Central memory CD8-positive, alpha-beta T cell (primary cell): ENCODE data around the gene RPS21.

ENCODE experiments used
- ATAC-seq: fragments of 150-1000 bp; cut with Tn5 transposase; replicated peaks from 2 replicates; pipeline ENCODE4 v1.10.0; 2022; ENCODE audit warnings: mild to moderate bottlenecking, moderate FRiP score, moderate number of reproducible peaks; ENCODE audit not compliant: poor library complexity, severe bottlenecking; ENCODE audit errors: extremely low read depth
- DNase-seq, 2 donors: peaks; one replicate each; pipeline ENCODE4 v3.0.0; 2021; ENCODE audit warnings: low spot score in 2 of 2
- H3K27ac Mint-ChIP-seq: one replicate; pipeline ENCODE4 v1.8.0; 2022; ENCODE audit warnings: low read depth, mild to moderate bottlenecking, moderate library complexity, mixed read lengths
- H3K27me3 Mint-ChIP-seq: one replicate; pipeline ENCODE4 v1.8.0; 2022; ENCODE audit warnings: mixed read lengths
- H3K36me3 Mint-ChIP-seq: one replicate; pipeline ENCODE4 v1.8.0; 2022; ENCODE audit warnings: mild to moderate bottlenecking, moderate library complexity, mixed read lengths; ENCODE audit not compliant: insufficient read depth
- H3K4me1 Mint-ChIP-seq: one replicate; pipeline ENCODE4 v1.8.0; 2022; ENCODE audit warnings: mixed read lengths
- H3K4me3 Mint-ChIP-seq: one replicate; pipeline ENCODE4 v1.8.0; 2022; ENCODE audit warnings: mild to moderate bottlenecking, moderate library complexity, mixed read lengths
- H3K9me3 Mint-ChIP-seq: one replicate; pipeline ENCODE4 v1.8.0; 2022; ENCODE audit warnings: mixed read lengths

Gene RPS21

GRCh38 chr20:62356589-62357186 lies 30.2 kb upstream of the RPS21 start:
- Mint-ChIP-seq H3K9me3 (no peaks in the 10 kb centered on the region), H3K27me3 (no peaks in the 10 kb centered on the region)

GRCh38 chr20:62357187-62357667 lies 29.7 kb upstream of the RPS21 start:
- H3K4me1 Mint-ChIP-seq: no peaks in the 10 kb centered on the region
- H3K9me3 Mint-ChIP-seq: no peaks in the 10 kb centered on the region
- no peak for DNase-seq
- no peaks in the 10 kb centered on the region for H3K27me3 Mint-ChIP-seq
- no peak for ATAC-seq
- H3K4me3 Mint-ChIP-seq: no peak overlapping the region
- no peak overlapping the region for H3K27ac Mint-ChIP-seq
- no peaks in the 10 kb centered on the region for H3K36me3 Mint-ChIP-seq

More at GRCh38 chr20:62356589-62357186, 30.2 kb upstream of the RPS21 start:
- DNase-seq: no peak
- Mint-ChIP-seq H3K4me1 (no peaks in the 10 kb centered on the region), H3K36me3 (no peaks in the 10 kb centered on the region), H3K27ac (no peak overlapping the region), H3K4me3 (no peak overlapping the region)
- ATAC-seq: no peak

DNA sequence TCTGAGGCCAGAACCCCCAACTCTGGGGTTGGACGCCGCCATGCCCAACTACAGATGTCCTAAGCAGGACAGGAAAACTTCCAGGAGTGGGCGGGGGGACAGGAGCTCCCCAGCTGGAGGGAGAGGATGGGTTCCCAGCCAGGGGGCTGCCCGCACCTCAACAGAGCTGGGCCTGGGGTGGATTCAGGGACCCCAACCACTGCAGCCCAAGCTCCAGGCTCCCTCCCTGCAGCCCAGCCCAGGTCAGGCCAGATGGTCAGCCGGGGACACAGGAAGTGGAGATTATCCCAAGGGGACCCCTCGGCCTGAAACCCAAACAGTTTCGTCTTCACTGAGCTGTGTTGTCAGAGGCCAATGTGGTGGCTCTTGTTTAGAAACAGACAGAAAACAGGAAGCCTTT lies 29.2 kb upstream of the RPS21 start:
- ATAC-seq (no peak), DNase-seq (no peak)
- no peaks in the 10 kb centered on the region for H3K36me3 Mint-ChIP-seq
- H3K9me3 Mint-ChIP-seq: no peaks in the 10 kb centered on the region
- no peak overlapping the region for H3K4me3 Mint-ChIP-seq
- H3K27ac Mint-ChIP-seq: no peak overlapping the region
- no peaks in the 10 kb centered on the region for H3K4me1 Mint-ChIP-seq
- no peaks in the 10 kb centered on the region for H3K27me3 Mint-ChIP-seq

DNA sequence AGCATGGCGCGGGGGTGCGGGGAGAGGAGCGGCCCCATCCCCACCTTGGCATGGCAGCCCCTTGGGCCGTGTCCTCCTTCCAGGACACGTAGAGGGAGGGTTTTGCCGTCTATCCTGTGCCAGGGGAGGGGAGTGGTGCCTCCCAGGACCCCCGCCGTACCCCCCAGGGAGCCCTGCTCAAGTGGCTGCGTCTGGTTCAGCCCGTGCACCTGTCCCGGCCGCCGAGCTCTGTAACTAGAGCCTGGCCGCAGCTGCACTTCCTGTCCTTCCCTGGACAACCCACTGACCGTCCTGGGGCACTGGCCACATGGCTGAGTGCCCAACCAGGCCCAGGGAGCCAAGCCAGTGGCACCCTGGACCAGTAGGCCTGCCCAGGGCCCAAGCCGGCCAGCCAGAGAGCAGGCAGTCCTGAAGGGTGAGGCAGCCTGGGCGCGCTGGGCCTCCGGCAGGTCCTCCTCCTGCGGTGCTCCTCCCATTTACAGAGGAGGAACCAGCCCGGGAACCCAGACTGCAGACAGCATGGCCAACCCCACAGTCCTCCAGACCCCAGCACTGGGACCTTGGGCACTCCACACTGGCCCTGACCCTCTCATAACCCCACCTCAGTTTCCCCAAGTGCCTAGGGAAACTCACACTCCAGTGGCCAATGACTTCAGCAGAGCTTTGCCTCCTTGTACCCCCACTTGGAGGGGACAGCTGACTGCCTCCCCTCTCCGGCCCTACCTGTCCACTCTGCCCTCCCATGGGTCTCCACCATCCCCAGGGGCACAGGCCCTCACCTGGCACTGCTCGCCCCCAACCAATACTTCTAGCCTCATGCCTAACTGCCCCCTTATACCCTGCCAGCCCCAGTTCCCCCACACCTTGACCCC lies 28.5 kb upstream of the RPS21 start:
- Mint-ChIP-seq H3K27ac (no peak overlapping the region), H3K4me3 (no peak overlapping the region), H3K9me3 (no peaks in the 10 kb centered on the region), H3K4me1 (no peaks in the 10 kb centered on the region), H3K27me3 (peaks cover 7% of the 10 kb centered on the region), H3K36me3 (no peaks in the 10 kb centered on the region)
- ATAC-seq (no peak), DNase-seq (no peak)

- H3K4me1 Mint-ChIP-seq: no peaks in the 10 kb centered on the region
- DNase-seq (no peak), ATAC-seq (no peak)
- H3K27ac Mint-ChIP-seq: no peak overlapping the region
- peaks cover 13% of the 10 kb centered on the region for H3K27me3 Mint-ChIP-seq
- H3K4me3 Mint-ChIP-seq: no peak overlapping the region
- no peaks in the 10 kb centered on the region for H3K9me3 Mint-ChIP-seq
- no peaks in the 10 kb centered on the region for H3K36me3 Mint-ChIP-seq
Measured at GRCh38 chr20:62359043-62359490, 27.8 kb upstream of the RPS21 start.

DNA sequence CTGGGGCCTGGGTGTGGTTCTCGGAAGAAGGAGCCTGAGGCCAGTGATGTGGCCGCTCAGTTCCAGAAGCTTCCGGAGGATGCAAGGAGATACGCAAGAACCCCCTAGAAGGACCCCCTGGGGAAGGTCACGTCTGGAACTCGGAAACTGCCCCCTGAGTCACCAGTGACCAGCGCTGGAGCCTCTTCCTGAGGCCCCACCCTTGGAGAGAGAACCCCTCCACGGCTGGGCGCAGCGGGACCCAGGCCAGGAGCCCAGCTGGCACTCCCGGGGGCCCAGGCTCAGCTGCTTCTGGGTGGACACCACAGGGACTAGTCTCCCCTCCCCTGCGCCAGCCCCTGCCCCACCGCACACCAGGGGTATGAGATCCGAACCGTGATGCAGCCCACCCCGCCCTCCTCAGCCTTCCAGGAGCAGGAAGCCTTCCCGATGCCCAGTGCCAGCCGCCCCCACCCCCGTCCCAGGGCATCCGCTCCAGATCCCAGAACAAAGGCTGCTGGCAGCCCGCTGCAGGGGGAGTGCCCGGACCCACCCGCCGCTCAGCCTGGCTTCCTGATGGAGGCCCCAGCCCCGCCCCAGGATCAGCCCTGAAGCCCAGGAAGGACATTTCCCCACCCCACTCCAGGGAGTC lies 27.3 kb upstream of the RPS21 start:
- H3K36me3 Mint-ChIP-seq: no peaks in the 10 kb centered on the region

DNA sequence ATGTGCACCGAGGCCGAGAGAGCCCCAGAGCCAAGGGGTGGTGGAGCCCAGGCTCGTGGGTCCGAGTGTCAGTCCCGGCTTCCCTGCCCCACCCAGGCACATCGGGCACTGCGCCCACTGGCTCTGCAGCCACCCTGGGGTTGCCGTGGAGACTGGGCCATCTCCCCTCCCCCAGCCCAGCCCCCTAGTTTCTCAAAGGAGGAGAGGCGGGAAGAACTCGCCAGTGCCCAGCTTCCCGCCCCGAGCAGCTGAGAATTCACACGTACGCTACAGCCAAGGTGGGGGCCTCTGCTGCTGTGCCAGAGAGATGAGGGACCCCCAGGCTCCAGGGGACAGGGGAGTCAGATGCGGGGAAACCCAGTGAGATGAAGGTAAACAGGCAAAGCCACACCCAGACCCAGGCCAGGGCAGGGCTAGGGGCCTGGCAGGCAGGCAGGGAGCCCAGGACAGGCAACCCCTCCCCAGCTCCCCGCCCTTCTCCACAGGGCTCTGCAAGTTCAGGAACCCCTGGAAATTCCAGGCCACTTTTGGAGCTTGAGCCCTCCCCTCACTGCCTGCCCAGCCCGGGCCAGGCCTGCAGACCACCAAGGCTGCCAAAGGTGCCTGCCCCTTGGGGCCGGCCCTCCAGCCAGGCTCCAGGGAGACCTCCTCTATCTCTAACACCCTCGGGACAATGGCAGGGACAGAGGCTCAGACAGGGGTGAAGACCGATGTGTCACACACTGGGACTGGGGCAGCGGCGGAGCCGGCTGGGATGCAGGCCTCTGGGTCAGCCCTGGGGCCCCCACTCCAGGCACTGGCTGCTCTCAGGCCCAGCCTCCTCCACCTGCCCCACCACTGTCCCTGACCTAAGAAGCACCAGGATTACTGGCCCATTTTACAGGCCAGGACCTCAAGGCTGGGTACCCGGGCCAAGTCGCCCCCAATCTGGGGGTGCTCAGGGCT lies 25.8 kb upstream of the RPS21 start:
- no peak for ATAC-seq
- H3K27me3 Mint-ChIP-seq: peaks cover 34% of the 10 kb centered on the region

More for the DNA sequence above, 27.3 kb upstream of the RPS21 start:
- DNase-seq (no peak), ATAC-seq (no peak)
- Mint-ChIP-seq H3K4me1 (no peaks in the 10 kb centered on the region), H3K27ac (no peak overlapping the region), H3K27me3 (peaks cover 19% of the 10 kb centered on the region), H3K4me3 (no peak overlapping the region), H3K9me3 (no peaks in the 10 kb centered on the region)

GRCh38 chr20:62361799-62362589 lies 24.9 kb upstream of the RPS21 start:
- H3K9me3 Mint-ChIP-seq: no peaks in the 10 kb centered on the region
- H3K4me1 Mint-ChIP-seq: no peaks in the 10 kb centered on the region
- H3K4me3 Mint-ChIP-seq: no peak overlapping the region
- H3K27ac Mint-ChIP-seq: no peak overlapping the region
- H3K36me3 Mint-ChIP-seq: no peaks in the 10 kb centered on the region
- ATAC-seq: no peak
- DNase-seq: no peak
- peaks cover 35% of the 10 kb centered on the region for H3K27me3 Mint-ChIP-seq

More for the DNA sequence above, 25.8 kb upstream of the RPS21 start:
- no peak overlapping the region for H3K4me3 Mint-ChIP-seq
- no peaks in the 10 kb centered on the region for H3K36me3 Mint-ChIP-seq
- no peak for DNase-seq
- H3K4me1 Mint-ChIP-seq: no peaks in the 10 kb centered on the region
- H3K9me3 Mint-ChIP-seq: no peaks in the 10 kb centered on the region
- H3K27ac Mint-ChIP-seq: no peak overlapping the region

GRCh38 chr20:62362590-62362940 lies 24.3 kb upstream of the RPS21 start:
- ATAC-seq (no peak), DNase-seq (no peak)
- peaks cover under 1% of the 10 kb centered on the region for H3K36me3 Mint-ChIP-seq
- H3K4me3 Mint-ChIP-seq: no peak overlapping the region
- no peaks in the 10 kb centered on the region for H3K4me1 Mint-ChIP-seq
- H3K9me3 Mint-ChIP-seq: no peaks in the 10 kb centered on the region
- no peak overlapping the region for H3K27ac Mint-ChIP-seq
- H3K27me3 Mint-ChIP-seq: peaks cover 38% of the 10 kb centered on the region

GRCh38 chr20:62362991-62363919 lies 23.6 kb upstream of the RPS21 start:
- Mint-ChIP-seq H3K27ac (no peak overlapping the region), H3K9me3 (no peaks in the 10 kb centered on the region), H3K4me1 (no peaks in the 10 kb centered on the region), H3K4me3 (no peak overlapping the region), H3K27me3 (peaks cover 44% of the 10 kb centered on the region), H3K36me3 (peaks cover 2% of the 10 kb centered on the region)
- DNase-seq (no peak), ATAC-seq (no peak)
